Measurements from ENCODE around the gene RCAN3.

- TF ChIP-seq, protein P1, sequence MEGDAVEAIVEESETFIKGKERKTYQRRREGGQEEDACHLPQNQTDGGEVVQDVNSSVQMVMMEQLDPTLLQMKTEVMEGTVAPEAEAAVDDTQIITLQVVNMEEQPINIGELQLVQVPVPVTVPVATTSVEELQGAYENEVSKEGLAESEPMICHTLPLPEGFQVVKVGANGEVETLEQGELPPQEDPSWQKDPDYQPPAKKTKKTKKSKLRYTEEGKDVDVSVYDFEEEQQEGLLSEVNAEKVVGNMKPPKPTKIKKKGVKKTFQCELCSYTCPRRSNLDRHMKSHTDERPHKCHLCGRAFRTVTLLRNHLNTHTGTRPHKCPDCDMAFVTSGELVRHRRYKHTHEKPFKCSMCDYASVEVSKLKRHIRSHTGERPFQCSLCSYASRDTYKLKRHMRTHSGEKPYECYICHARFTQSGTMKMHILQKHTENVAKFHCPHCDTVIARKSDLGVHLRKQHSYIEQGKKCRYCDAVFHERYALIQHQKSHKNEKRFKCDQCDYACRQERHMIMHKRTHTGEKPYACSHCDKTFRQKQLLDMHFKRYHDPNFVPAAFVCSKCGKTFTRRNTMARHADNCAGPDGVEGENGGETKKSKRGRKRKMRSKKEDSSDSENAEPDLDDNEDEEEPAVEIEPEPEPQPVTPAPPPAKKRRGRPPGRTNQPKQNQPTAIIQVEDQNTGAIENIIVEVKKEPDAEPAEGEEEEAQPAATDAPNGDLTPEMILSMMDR (IDR thresholded peaks at IDR 0.05; ENCODE audit: poor library complexity): no peak
- TF ChIP-seq EZH2 (IDR thresholded peaks at IDR 0.05; ENCODE audit: borderline replicate concordance): no peak
- no peak for TF ChIP-seq EZH2phosphoT487 (IDR thresholded peaks at IDR 0.05; ENCODE audit: low read depth, severe bottlenecking, unreplicated experiment)
Observed at GRCh38 chr1:24575905-24576587, 73.4 kb downstream of the RCAN3 start.
